HG02610 (cell line): ENCODE results near the gene RAB7B.

Experiments used
- ATAC-seq: cut with Tn5 transposase; IDR thresholded peaks from one replicate; pipeline ENCODE4 v1.9.1; 2021; ENCODE audit warnings: mild to moderate bottlenecking, moderate library complexity; ENCODE audit not compliant: unreplicated experiment

RAB7B gene

GRCh38 chr1:205975387-205975998, 27.7 kb downstream of the RAB7B start:
- no peak for ATAC-seq

- ATAC-seq: no peak
These were observed 28.5 kb downstream of the RAB7B start for GRCh38 chr1:205974712-205975111.

GRCh38 chr1:205973377-205974232, 29.6 kb downstream of the RAB7B start:
- ATAC-seq: no peak

- ATAC-seq: no peak
These were observed 30.6 kb downstream of the RAB7B start for GRCh38 chr1:205972491-205973168.

GRCh38 chr1:205972081-205972480, 31.1 kb downstream of the RAB7B start:
- no peak for ATAC-seq

GRCh38 chr1:205971082-205971481, 32.1 kb downstream of the RAB7B start:
- no peak for ATAC-seq

GRCh38 chr1:205970486-205970885, 32.7 kb downstream of the RAB7B start:
- no peak for ATAC-seq

- ATAC-seq: no peak
These were observed 34.0 kb downstream of the RAB7B start for GRCh38 chr1:205969229-205969628.

- ATAC-seq: no peak
These were observed 35.5 kb downstream of the RAB7B start for GRCh38 chr1:205967554-205968335.

- ATAC-seq: no peak
These were observed 37.9 kb downstream of the RAB7B start for GRCh38 chr1:205965036-205965884.

- ATAC-seq: no peak
These were observed 39.6 kb downstream of the RAB7B start for GRCh38 chr1:205963352-205964155.

- no peak for ATAC-seq
These were observed 40.4 kb downstream of the RAB7B start for GRCh38 chr1:205962821-205963221.

- no peak for ATAC-seq
These were observed 41.0 kb downstream of the RAB7B start for GRCh38 chr1:205961991-205962820.

- no peak for ATAC-seq
These were observed 41.8 kb downstream of the RAB7B start for GRCh38 chr1:205961405-205961804.

- ATAC-seq: no peak
These were observed 43.4 kb downstream of the RAB7B start for GRCh38 chr1:205959789-205960188.

- no peak for ATAC-seq
These were observed 47.7 kb downstream of the RAB7B start for GRCh38 chr1:205955499-205955898.

GRCh38 chr1:205954819-205955404, 48.3 kb downstream of the RAB7B start:
- no peak for ATAC-seq

- no peak for ATAC-seq
These were observed 51.4 kb downstream of the RAB7B start for GRCh38 chr1:205951746-205952145.
